NCI-H187 (cell line): ENCODE measurements around the gene PRSS37.
"Not testable (repeated sequence)": the region's sequence is repeated elsewhere in the genome, so short reads cannot be mapped to it uniquely, and the experiment has no call there.

Experiments
- DNase-seq, 2 experiments: peaks; one replicate each; lab custom pipeline; 2025; lab: John Stamatoyannopoulos, UW

Gene PRSS37, protein sequence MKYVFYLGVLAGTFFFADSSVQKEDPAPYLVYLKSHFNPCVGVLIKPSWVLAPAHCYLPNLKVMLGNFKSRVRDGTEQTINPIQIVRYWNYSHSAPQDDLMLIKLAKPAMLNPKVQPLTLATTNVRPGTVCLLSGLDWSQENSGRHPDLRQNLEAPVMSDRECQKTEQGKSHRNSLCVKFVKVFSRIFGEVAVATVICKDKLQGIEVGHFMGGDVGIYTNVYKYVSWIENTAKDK

DNA sequence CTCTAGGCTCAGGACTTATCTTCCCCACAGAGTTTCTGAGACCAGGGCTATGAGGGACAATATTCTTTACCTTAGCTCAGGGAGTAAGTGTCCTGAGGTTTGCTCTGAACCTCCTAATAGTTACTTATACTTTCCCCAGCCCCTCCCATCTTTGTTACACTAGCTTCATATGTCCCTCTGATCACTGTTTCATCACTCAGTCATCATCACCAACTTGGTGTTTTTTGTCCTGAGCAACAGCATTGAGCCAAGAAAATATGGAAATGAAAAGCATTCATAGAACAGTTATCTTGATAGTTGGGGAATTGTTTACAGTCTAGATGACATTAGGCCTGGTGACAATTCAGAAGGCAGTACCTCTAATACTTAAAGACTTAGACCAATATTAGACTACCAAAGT lies at the start of gene PRSS37:
PRSS37 (minus strand) TSS at position 101 of the 400 bp plus-strand sequence. CDS start 436 bp downstream, outside the sequence.
- DNase-seq, result no peak

DNA sequence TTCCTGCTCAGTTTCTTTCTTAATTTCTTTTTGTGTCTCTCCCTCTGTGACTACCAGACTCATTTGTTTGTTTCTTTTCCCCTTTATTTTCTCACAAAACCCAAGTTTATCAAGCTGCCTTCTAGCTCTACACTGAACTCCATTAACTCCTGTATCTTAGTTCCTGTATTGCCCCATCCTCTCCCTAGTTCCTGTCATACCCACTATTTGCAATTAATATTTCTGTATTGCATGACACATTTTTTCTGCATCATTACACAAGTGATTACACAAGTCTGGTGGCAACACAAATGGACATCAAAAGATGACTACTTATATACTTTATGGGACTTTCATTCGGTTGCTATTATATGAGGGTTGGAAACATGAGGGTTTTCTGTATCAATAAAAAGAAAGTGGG lies 48.0 kb upstream of the PRSS37 start:
- no peak for DNase-seq

DNA sequence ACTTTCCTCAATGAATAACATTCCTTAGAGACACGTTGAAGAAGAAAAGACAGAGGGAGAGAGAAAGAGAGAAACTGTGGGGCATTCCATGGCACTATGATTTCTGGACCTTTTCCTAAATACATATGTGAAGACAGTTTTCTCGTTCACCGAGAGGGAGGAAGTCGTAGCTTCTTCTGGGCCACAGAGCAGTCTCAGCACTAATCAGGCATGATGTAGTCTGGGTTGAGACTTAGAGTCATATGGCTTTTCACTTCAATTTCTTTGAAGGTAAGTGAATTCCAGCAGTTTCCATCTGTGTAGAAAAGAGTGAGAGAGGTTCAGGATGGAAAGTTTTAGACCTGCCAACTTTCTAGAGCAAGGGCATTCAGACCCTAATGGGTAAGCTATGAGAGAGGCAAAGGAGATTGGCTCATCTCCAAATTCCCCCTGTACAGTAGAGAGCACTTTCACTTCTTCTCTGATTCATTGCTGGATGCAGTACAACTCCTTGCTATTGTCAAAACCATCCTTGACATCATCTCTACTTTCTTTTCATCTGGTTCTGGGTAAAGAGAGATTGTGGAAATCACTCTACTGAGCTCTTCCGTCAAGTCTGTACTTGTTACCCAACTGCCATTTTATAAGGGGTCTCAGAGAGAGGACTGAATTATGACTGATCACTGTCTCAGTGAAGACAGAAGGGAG lies 43.4 kb upstream of the PRSS37 start:
- no peak for DNase-seq

DNA sequence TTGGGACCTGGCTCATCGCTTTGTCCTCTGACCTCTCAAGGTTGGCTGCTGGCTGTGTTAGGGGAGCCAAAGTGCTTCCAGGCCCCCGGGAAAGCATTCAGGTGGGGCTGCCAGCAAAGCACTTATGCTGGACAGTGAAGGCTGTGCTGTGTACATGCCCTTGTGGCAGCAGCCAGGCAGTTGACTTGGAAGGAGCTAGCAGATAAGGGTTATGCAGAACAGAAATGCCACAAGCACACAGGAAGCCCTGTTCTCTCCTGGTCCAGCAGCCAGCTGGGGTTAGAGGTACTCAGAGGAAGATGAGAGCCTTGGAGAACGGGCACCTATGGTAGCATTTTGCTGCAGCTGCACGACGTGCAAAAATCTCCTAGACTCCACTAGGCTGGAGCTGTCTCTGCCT lies 39.7 kb upstream of the PRSS37 start:
- no peak for DNase-seq

DNA sequence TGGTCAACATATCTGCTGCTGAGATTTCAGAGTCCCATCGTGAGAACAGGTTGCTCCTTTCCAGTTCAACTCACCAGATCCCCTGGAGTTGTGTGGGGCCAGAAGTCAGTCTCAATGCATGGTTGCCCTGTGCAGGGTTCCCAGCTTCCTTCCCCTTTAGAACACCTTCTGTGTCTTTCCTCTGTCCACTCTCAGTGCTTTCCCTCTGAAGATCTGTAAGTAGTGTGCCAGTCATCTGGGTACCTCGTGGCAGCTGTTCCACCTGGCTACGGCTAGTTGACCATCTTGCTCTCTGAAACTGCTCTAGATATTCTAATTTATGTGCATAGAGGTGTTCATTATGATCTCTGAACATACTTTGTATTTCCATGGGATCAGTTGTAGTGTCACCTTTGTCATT lies 36.1 kb upstream of the PRSS37 start:
- no peak for DNase-seq

DNA sequence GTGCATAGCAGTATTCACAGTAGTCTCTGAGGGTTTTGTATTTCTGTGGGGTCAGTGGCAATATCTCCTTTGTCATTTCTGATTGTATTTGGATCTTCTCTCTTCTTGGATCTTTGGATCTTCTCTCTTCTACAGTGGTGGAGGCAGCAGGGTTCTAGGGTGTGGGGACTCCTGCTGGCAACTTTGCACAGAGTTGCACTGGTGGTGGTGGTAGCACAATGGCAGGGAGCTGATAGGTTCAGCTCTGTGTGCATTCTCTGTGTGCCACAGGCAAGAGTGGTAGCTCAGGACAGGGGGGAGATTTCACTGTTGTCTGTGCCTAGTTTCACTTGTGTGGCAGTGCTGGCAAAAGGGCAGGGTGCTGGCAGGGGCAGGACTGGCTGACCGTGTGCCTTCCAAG lies 35.1 kb upstream of the PRSS37 start:
- no peak for DNase-seq

DNA sequence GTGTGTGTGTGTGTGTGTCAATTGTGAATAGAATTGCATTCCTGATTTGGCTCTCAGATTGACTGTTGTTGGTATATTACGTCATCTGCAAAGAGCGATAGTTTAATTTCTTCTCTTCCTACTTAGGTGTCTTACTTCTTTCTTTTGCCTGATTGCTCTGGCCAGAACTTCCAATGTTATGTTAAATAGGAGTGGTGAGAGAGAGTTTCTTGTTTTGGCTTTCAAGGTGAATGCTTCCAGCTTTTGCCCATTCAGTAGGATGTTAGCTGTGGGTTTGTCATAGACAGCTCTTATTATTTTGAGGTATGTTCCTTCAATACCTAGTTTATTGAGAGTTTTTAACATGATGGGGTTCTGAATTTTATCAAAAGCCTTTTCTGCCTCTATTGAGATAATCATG lies 34.2 kb upstream of the PRSS37 start:
- no peak for DNase-seq

DNA sequence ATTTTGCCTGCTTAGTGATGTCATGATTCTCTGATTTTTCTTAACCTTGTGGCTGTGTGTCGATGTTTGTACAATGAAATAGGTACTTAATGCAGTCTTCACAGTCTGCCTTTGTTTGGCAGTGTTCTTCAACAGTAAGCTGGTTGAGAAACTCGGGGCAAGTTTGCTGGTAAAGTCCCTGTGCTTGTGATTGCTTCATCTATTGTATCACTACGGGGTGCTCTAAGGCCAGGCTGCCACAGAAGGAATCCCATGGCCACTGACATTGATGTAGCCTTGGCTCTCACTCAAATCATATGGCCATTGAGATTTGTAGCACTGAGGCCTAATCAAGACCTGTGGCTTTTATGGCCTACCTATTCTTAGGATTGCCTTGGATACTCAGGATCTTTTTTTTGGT lies 33.5 kb upstream of the PRSS37 start:
- DNase-seq, result no peak

DNA sequence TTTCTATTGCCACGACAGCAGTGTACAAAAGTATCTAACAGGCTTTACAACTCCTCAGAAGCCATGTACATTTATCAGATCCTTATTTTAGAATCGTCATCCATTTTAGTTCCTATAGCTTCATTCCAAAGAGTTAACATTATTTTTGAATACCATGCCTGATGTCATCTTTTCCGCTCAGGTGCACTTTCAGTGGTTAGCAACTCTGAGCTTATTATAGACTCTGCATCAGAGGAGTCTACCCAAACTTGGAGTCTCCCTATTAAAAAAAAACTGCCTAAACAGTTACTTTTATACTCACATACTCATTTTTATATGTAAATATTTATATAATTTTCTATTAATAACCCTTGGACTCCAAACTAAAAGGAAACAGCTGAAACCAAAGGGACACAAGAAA lies 31.6 kb upstream of the PRSS37 start:
- no peak for DNase-seq

DNA sequence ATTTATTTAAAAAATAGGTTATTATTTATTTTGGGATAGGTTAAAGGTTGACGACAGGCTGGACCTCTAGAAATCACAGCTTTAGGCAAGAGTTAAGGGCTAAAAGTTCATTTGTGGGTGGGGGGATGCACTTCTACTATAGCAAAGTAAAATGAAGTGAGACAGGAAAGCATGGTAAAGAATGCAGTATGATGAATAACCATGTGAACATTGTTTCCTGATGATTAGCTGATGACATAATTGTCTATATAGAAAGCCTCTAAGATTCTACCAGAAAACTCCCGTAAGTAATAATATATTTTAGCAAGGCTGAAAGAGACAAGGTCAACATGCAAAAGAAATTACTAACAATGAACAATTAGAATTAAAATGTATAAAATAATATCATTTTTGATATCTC lies 25.7 kb upstream of the PRSS37 start:
- no peak for DNase-seq

DNA sequence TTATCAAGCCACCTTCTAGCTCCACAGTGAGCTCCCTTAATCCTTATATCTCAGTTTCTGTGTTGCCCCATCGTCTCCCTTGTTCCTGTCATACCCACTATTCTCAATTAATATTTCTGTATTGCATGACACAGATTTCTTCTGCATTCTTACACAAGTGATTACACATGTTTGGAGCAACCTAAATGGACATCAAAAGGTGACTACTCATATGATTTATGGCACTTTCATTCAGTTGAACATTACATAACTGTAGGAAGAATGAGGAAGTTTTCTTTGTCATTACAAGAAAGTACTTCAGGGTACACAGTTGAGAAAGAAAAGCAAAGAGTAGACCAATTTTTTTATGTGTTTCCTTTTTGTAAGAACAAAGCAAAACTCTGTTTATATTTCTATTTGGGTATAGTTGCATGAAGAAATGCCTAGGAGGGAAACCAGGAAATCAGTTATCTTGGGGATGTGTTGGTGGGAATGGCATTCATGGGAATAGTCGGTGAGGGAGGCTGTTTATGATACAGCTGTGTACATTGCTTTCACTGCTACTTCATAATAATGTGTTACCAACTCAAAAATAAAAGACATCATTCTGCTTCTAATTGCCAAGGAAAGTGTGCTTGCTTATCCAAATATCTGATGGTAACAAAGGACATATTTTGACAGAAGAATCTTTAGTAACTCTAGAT lies 23.6 kb upstream of the PRSS37 start:
- DNase-seq, result no peak

DNA sequence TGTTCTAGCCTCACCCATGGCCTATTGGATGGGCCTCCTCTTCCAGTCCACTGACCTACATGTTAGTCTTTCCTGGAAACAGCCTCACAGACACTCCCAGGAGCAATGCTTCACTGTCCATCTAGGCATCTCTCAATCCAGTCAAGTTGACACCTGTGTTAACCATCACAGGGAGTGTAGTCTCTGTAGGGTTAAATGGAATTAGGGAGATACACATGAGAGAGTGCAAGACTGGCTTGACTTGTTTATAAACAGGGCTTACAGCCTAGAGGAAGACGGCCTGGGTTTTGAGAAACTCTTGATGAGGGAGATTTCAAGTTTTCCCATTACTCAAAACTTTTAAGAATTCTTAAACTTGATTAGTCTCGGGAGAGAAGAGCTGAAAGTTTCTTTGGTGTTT lies 18.9 kb upstream of the PRSS37 start:
- no peak for DNase-seq

DNA sequence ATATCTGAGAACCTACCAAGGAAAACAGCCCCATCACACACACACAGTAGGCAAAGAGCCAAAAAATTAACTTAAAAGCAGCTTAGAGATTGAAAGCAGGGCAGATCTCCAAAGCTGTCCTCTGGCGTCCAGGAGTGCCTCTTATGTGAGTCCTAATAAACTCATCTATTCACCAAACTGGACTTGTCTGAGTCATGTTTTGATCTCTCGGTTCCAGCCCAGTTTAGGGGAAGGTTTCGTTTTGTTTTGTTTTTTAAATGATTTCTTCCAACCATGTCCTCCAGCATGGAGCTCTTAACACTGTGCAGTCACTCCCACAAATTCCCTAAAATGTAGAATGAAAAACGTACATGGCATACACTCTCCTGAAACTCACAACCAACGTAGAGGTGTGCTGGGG lies 6.7 kb upstream of the PRSS37 start:
- no peak for DNase-seq

DNA sequence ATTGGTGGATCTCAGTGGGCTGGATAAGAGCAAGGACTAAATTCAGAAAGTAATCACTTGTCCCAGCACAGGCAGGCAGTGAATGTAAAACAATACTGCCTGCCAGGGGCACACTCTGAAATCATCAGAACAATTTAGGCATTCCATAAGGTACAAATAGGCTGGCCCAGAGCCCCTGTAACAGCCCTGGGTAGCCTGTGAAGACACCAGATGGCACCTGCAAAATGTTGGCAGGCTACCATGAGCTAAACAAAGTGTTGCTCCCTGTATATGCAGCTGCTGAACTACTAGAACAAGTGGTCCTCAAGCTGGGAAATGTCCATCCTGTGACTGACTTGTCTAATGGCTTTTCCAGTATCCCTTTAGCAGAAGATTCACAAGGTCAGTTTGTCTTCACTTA lies 3.0 kb upstream of the PRSS37 start:
- DNase-seq, result no peak

DNA sequence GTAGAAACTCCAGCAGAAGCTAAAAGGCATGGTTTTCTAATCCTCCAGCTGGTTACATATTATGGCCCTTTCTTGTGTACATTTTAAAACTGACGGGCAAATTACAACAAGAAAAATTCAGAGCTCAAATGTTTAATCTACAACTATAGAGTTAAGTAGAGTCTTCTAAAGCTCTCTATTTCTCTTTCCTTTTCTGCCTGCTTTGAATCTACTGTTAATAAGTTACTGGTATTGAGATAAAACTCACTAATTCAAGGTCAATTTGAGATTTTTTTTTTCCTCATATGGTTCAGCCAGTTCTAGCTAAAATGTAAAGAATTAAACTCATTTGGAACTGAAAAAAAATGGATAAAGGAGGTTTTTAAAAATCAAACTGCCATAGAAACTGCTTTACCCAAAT lies 1.6 kb upstream of the PRSS37 start:
- no peak for DNase-seq

DNA sequence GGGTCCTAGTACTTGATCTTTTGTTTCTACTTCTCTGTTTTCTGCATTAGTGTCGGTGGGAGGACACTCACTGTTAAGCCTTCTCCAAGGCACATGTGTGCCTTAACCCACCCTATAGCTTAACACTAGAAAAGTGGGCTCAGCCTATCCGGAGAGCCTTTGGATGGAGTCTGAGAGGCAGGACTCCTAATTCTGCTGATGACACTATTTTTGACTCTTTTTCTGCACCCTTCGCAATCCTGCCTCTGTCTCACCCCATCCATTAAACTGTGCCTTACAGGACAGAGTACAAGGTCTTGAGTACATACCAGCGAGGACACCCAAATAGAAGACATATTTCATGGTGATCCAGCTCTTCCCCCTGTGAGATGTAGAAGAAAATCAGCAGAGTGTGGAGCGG lies 577 bp downstream of the PRSS37 start:
- DNase-seq, result no peak

DNA sequence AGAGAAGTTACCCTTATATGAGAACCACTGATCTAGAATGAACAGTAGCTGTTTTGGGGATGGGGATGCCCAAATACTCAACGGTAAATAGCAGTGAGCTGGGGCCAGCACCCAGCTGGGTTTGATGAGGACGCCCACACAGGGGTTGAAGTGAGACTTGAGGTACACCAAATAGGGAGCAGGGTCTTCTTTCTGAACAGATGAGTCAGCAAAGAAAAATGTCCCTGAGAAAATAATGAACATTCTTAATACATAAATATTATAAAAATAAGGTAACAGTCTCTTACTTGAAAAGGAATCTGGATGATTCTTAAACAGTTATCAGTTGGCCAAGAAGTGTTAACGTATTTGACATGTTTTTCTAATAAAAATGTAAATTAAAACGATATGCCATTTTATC lies 2.0 kb downstream of the PRSS37 start:
- no peak for DNase-seq

DNA sequence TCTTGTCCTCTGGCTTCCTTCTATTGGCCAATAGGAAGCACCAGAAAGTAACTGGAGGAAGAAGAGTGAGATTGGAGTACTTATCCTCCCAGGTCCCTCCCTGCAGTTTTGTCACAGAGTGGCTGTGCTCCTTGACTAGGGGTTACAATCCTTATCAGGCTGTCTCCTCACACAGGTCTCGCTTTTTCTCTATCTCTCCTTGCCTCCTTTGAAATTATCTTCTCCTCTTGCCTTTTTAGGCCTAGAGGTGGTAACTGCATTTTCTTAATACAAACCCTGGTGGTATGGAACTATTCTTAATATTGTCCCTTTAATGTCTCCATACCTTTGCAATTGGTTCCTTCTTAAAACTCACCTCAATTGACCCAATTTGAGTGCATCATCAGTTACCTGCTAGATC lies 2.7 kb downstream of the PRSS37 start:
- DNase-seq, result no peak

DNA sequence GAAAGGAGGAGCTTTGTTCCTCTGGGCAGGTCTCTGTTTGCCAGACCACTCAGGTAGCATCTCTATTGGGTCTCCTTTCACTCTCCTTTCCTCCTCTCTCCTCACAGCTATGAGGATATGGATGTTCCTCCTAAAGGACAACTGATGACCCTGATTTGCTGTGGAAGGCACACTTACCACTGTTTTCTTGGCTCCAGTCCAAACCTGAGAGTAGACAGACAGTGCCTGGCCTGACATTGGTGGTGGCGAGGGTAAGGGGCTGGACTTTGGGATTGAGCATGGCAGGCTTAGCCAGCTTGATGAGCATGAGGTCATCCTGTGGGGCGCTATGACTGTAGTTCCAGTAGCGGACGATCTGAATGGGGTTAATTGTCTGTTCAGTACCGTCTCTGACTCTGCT lies 3.6 kb downstream of the PRSS37 start:
- no peak for DNase-seq

DNA sequence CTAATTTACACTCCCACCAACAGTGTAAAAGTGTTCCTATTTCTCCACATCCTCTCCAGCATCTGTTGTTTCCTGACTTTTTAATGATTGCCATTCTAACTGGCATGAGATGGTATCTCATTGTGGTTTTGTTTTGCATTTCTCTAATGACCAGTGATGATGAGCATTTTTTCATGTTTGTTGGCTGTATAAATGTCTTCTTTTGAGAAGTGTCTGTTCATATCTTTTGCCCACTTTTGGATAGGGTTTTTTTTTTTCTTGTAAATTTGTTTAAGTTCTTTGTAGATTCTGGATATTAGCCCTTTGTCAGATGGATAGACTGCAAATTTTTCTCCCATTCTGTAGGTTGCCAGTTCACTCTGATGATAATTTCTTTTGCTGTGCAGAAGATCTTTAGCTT lies 18.9 kb downstream of the PRSS37 start:
- DNase-seq, result not testable (repeated sequence)

DNA sequence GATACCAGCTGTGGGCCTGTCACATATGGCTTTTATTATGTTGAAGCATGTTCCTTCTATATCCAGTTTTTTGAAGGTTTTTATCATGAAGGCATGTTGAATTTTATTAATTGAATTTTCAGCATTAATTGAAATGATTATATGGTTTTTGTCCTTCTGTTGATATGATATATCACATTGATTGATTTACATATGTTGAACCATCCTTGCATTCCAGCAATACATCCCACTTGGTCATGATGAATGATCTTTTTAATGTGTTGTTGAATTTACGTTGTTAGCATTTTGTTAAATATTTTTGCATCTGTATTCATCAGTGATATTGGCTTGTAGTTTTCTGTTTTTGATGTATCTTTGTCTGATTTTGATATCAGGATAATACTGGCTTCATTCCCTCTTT lies 21.2 kb downstream of the PRSS37 start:
- no peak for DNase-seq

DNA sequence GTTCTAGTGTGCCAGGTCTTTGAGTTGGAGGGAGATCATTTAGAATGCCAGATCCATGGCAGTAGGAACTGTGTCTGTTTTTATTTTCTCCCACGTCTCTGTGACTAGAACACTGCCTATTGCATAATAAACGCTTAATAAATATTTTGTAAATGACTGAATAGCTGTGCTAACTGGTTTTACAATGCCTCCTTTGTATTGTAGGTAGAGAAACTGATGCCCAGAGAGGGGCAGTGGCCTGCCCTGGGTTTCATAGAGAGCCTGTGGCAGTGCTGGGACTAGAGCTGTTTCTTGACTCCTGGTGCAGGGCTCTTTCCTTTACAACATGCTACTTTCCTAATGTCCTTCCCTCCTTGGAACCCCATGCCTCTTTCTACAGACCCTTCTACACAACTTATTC lies 48.8 kb downstream of the PRSS37 start:
- DNase-seq, result no peak

DNA sequence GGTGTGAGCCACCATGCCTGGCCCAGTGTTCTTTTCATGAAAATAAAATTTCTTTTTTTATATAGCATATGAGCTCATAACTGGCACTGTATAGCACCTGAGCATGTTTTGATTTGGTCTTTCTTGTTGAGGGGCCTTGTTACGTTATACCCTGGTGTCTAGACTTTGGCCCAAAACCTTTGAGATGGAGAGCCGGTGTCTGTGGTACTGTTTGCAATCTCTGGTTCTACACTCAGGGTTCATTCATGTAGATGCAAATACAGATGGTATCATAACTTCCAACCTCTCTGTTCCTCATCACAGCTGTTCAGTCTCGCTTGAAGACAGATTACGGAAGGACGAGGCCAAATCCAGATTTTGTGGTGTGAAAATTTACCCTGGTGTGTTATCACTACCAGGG lies 51.4 kb downstream of the PRSS37 start, which contains the start of gene TAS2R5:
TAS2R5 (plus strand) TSS at position 301 of the 400 bp plus-strand sequence. CDS start 145 bp downstream, outside the sequence.
- no peak for DNase-seq
